NCI-H748 treated with DMSO at 0.1 percent for 48 hours (cell line): ENCODE measurements around the gene TTC3.
"Not testable (repeated sequence)": the region's sequence is repeated elsewhere in the genome, so short reads cannot be mapped to it uniquely, and the experiment has no call there.

ENCODE experiments used
- DNase-seq: peaks from one replicate; lab custom pipeline; 2025; lab: John Stamatoyannopoulos, UW

Gene TTC3

GRCh38 chr21:37196847-37197246, 123.8 kb downstream of the TTC3 start:
- no peak for DNase-seq

GRCh38 chr21:37197746-37198145, 124.7 kb downstream of the TTC3 start:
- DNase-seq = no peak

- DNase-seq = no peak
These were observed 126.2 kb downstream of the TTC3 start for GRCh38 chr21:37199057-37199924.

- no peak for DNase-seq
These were observed 127.8 kb downstream of the TTC3 start for GRCh38 chr21:37200641-37201480.

- DNase-seq = no peak
These were observed 129.4 kb downstream of the TTC3 start for GRCh38 chr21:37202221-37203110.

DNA sequence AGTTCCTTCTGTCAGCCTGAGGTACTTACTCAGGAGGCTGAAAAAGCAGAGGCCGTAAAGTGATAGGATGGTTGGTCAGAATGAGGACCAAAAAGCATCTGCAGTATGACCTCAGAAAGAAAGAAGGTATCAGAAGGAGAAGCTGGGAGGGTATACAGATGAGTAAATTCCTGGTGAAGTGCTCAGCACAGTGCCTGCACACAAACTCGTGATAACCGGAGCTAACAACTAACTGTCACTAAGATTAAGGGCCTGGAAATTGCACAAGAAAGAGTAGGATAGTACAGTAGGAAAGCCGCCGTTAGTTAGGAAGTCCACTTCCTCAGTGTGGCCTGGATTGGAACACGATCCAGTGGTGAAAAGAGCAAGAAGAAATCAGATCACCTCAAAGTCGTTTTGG, 131.5 kb downstream of the TTC3 start:
- no peak for DNase-seq

GRCh38 chr21:37206496-37206895, 133.4 kb downstream of the TTC3 start:
- DNase-seq = no peak

DNA sequence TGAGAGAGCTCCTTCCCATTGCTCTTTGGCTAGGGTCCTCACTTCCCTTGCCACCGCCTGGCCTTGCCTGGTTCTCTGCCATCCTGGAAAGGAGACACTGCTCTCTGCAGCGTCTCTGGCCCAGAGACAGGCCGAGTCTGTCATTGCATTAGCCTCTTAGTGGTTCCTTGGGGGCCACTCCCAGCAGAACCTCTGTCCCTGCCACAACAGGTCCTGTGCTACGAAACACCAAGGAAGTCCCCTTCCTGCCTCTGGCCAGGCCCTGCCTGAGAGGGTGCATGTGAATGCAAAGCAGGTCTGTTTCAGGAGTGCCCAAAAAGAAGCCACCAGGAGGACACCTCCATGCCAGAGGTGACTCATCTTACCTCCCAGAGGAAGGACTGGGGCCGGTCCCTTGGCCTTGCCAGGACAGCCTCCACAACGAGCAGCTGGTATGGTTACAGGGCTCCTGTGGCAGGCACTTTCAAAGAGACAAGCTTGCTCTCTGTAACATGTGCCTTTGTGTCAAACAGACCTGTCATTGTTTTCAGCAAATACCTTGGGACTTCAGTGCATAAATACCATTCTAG, 134.5 kb downstream of the TTC3 start:
- no peak for DNase-seq

DNA sequence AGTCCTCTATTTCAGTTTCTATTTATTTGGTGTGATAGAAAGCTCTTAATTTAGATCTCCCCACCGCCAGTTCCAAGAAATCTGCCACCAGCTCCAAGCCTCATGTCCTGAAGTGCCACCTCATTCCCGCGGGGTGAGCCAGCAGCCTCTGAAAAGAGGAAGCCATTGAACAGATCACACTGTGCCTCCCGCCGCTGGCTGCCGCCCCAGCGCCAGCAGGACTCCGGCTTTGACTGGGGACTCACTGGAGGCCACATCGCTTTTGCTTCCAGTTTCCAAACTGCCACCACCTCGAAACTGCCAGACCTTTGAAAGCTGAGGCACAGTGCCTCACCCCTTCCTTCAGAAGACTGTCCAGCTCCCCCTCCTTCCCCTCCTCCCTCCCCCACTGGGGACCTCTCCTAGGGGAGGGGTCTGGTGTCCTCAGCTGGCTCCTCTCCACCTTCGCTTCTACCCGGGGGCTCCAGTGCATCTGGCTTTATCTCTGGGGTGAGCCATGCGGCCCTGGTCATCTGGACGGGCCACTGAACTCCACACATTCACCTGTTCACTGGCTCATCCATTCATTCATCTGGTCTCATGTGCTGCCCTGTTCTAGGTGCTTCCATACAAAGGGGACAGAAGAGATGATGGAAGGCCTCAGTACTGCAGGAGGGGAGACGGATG, 135.1 kb downstream of the TTC3 start:
- DNase-seq = no peak

GRCh38 chr21:37208741-37209225, 135.7 kb downstream of the TTC3 start:
- DNase-seq = no peak

DNA sequence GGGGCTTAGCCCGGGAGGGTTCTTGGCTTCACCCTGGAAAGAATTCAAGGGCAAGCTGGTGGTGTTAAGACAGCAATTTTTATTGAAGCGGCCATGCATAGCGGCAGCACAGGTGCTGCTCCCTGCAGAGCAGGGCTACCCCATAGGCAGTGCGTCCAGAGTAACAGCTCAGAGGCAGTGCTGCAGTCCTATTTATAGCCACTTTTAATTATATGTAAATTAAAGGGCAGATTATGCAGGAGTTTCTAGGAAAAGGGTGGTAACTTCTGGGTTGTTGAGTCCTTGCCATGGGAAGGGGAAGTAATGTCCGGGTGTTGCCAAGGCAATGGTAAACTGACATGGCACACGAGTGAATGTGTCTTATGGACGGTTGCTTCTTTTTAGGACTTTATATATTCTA, 137.1 kb downstream of the TTC3 start:
- no peak for DNase-seq

DNA sequence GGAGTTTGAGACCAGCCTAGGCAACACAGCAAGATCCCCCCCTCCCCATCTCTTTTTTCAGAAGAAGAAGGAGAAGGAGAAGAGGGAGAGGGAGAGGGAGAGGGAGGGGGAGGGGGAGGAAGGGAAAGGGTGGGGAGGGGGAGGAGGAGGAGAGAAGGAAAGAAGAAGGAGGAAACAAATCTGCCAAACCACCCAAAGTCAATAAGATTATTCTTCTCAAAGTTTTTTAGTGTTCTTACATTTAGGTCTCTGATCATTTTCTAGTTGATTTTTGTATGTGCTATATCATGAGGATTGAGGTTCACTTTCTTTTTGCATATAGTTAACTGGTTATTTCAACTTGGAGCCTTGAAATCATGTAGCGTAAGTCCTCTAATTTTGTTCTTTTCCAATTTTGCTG, 137.7 kb downstream of the TTC3 start:
- no peak for DNase-seq

DNA sequence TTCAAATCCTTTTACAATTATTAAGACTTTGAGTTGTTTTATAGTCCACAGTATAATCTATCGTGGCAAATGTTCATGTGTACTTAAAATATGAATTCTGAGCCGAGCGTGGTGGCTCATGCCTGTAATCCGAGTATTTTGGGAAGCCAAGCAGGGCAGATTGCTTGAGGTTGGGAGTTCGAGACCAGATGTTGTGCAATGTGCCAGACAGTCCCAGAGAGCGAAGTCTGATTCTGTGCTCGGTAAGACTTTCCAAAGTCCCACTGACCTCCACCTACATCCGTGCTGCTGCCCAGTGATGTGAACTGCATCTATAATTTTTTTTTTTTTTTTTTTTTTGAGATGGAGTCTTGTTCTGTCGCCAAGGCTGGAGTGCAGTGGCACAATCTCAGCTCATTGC, 141.9 kb downstream of the TTC3 start:
- no peak for DNase-seq

DNA sequence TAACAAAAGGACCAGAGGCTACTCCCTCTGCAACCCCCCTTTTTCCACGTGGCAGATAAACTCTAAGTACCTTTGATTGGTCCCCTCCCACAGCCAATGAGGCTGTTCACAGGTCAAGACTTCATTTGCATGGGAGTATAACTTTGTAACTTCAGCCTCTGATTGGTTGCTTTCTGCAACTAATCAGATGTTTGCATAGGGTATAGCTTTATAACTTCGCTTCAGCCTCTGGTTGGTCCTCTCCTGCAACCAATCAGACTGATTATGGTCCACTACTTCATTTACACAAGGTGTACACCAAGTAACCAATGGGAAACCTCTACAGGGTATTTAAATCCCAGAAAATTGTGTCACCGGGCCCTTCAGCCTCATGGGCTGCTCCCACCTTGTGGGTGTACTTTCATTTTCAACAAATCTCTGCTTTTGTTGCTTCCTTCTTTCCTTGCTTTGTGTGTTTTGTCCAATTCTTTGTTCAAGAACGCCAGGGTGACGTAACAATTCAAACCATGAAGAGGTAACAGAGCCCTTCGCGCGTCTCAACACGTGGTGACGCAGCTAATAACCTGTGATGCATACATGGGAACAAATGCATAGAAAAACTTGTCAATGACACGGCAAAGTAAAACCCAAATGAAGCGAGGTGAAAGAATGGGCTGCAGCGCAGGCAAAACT, 146.8 kb downstream of the TTC3 start:
- no peak for DNase-seq

DNA sequence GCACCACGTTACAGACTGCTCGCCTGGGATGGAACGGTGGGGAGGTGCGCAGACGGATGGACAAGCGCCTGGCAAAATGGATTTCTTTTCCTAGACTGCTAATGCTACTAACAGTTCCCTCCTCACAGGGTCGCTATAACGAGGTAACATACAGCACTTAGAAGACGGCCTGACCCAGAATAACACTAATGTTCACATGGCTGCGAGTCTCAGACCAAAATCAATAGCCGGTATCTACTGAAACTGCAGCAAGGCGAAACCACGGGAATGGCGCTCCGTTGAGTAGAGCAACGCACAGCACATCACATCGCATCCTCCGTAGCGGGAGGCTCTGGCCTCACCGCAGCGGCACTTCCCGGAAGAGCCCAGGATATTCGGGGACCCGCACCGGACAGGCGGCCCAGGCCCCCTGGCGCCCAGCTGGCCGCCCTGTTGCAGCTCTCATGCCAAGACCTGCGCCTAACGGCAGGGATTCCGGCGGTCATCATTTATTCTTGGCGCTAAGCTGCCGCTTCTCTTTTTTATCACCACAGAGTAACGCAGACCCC, 147.5 kb downstream of the TTC3 start:
- DNase-seq = peak; percentile 42

GRCh38 chr21:37220981-37221664, 148.1 kb downstream of the TTC3 start:
- DNase-seq = peak; percentile 76

GRCh38 chr21:37222248-37222647, 149.2 kb downstream of the TTC3 start:
- DNase-seq = not testable (repeated sequence)

DNA sequence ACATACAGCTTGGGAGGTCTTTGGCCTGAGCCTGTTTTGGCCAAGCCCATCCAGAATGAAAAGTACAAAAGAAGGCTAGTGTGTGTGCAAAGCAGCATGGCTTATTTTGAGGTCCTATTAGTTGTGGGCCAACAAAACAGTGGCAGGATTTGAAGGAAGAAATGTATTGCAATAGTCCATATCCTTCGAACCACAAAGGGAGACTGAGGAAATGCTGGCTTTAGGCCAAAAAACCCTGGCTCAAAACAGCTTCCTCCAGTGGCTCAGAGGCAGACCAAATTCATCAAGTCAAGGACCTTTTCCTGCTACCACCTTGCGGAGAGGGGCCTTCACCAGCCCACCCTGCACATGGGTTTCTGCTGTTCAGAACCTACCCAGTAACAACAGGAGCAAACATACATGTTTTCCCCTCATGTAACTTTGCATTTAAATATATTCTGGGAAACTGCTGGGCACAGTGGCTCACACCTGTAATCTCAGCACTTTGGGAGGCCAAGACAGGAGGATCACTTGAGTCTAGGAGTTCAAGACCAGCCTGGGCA, 150.8 kb downstream of the TTC3 start:
- no peak for DNase-seq
